ENCODE measurements around the gene CLDN20. TPM values are rescaled to one million over a fixed set of nuclear protein-coding genes. Genes with fewer than 3 reads are reported as not detected.

The CLDN20 gene
- polyA plus RNA-seq, 2 of the 4 experiments (the other 2 are of a cell fraction): not detected

- H3K4me1 ChIP-seq: peaks cover 17% of the 10 kb centered on the region
- CTCF ChIA-PET: no interaction called here
- FAIRE-seq: no peak
These were observed 7.3 kb downstream of the CLDN20 start for GRCh38 chr6:155271145-155271544.

GRCh38 chr6:155272353-155273232 lies 8.8 kb downstream of the CLDN20 start:
- FAIRE-seq (no peak), ATAC-seq (no peak), DNase-seq (ENCODE audit: low read depth in 1 of 2, low spot score in 1 of 2) (no peak)
- Histone ChIP-seq H3K9me3 (no peaks in the 10 kb centered on the region), H3K4me3 (no peak overlapping the region), H3K4me2 (no peak overlapping the region; the same call in 2 of the 3 replicates), H3K4me1 (peaks cover 17% of the 10 kb centered on the region), H3K27ac (peak overlapping the region in 1 of 2 experiments; percentile 71; a peak in 1 of 6 replicates)
- TF ChIP-seq KDM1A (IDR thresholded peaks at IDR 0.05; ENCODE audit: low read depth) (no peak), RAD21 (conservative IDR thresholded peaks at IDR 0.05 in 1 of 2, IDR thresholded peaks at IDR 0.05 in 1 of 2) (no peak), RARB (CRISPR knock-in tag; IDR thresholded peaks at IDR 0.05) (no peak), RFX5 (IDR thresholded peaks at IDR 0.05) (no peak), CBX2 (IDR thresholded peaks at IDR 0.05; ENCODE audit: borderline replicate concordance, low read depth) (no peak), HOXB5 (CRISPR knock-in tag; IDR thresholded peaks at IDR 0.05) (no peak), JUNB (IDR thresholded peaks at IDR 0.05) (no peak), E2F6 (IDR thresholded peaks at IDR 0.05; ENCODE audit: borderline replicate concordance, low read depth) (no peak), SREBF2 (IDR thresholded peaks at IDR 0.05) (no peak), ELK1 (IDR thresholded peaks at IDR 0.05; ENCODE audit: low read depth, low read length) (no peak), HES2 (IDR thresholded peaks at IDR 0.05) (no peak), HEYL (CRISPR knock-in tag; IDR thresholded peaks at IDR 0.05) (no peak), RNF2 (IDR thresholded peaks at IDR 0.05; ENCODE audit: borderline replicate concordance, low read depth) (no peak), CHD2 (IDR thresholded peaks at IDR 0.05; ENCODE audit: low read length, partially characterized antibody) (no peak), JUN (IDR thresholded peaks at IDR 0.05) (no peak), EHF (CRISPR knock-in tag; IDR thresholded peaks at IDR 0.05) (no peak)
- WGBS (ENCODE audit: missing lambda C conversion rate): 92% methylated on average over 8 of the region's 8 CpGs
- ChIA-PET CTCF (no interaction called here), POLR2A (no interaction called here)

More at GRCh38 chr6:155271145-155271544, 7.3 kb downstream of the CLDN20 start:
- POLR2A ChIA-PET: no interaction called here
- Histone ChIP-seq H3K27ac (no peak overlapping the region), H3K4me3 (no peak overlapping the region), H3K9me3 (no peaks in the 10 kb centered on the region), H3K4me2 (no peak overlapping the region)
- no peak for DNase-seq (ENCODE audit: low read depth in 1 of 2, low spot score in 1 of 2)
- no peak for ATAC-seq
- TF ChIP-seq ZC3H11A (IDR thresholded peaks at IDR 0.05): no peak
- TF ChIP-seq FOXS1 (CRISPR knock-in tag; IDR thresholded peaks at IDR 0.05): no peak
- no peak for TF ChIP-seq CTCF (IDR thresholded peaks at IDR 0.05)
- no peak for TF ChIP-seq SMC3 (IDR thresholded peaks at IDR 0.05)
- no peak for TF ChIP-seq EHMT2 (IDR thresholded peaks at IDR 0.05; ENCODE audit: low read depth)
- no peak for TF ChIP-seq ESRRA (IDR thresholded peaks at IDR 0.05; ENCODE audit: borderline replicate concordance, low read length)
- TF ChIP-seq NR3C1 (IDR thresholded peaks at IDR 0.05): no peak
- no peak for TF ChIP-seq HOXB5 (CRISPR knock-in tag; IDR thresholded peaks at IDR 0.05)
- no peak for TF ChIP-seq USF2 (IDR thresholded peaks at IDR 0.05)
- no peak for TF ChIP-seq EHF (CRISPR knock-in tag; IDR thresholded peaks at IDR 0.05)
- no peak for TF ChIP-seq KDM5A (IDR thresholded peaks at IDR 0.05)
- TF ChIP-seq POLR2A (IDR thresholded peaks at IDR 0.05; ENCODE audit: low read length): no peak
- no peak for TF ChIP-seq MAX (IDR thresholded peaks at IDR 0.05)
- TF ChIP-seq FOSL2 (IDR thresholded peaks at IDR 0.05): no peak
- TF ChIP-seq FOSL2 (CRISPR knock-in tag; IDR thresholded peaks at IDR 0.05): no peak
- TF ChIP-seq ZFP36 (IDR thresholded peaks at IDR 0.05; ENCODE audit: borderline replicate concordance, partially characterized antibody): no peak
